Measurements from ENCODE around the gene S100A7A.

DNA sequence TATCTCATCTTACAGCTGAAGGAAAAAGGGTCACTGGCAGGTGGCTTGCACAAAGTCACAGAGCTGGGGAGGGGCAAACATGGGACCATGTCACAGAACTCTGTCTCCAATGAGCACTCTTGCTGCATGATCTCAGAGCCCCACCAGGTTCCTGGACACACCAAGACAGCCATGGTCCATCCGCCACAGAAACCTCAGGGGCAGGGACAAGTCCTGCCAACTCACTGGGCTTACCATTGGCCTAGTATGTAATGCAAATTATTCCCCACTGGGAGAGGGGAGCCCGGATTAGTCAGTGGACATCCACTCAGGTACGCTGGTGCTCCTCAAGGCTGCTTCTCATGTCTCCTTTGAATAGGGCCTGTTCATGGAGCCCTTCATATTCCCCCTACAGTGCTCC, 14.2 kb downstream of the S100A7A start:
- TF ChIP-seq, protein P1, sequence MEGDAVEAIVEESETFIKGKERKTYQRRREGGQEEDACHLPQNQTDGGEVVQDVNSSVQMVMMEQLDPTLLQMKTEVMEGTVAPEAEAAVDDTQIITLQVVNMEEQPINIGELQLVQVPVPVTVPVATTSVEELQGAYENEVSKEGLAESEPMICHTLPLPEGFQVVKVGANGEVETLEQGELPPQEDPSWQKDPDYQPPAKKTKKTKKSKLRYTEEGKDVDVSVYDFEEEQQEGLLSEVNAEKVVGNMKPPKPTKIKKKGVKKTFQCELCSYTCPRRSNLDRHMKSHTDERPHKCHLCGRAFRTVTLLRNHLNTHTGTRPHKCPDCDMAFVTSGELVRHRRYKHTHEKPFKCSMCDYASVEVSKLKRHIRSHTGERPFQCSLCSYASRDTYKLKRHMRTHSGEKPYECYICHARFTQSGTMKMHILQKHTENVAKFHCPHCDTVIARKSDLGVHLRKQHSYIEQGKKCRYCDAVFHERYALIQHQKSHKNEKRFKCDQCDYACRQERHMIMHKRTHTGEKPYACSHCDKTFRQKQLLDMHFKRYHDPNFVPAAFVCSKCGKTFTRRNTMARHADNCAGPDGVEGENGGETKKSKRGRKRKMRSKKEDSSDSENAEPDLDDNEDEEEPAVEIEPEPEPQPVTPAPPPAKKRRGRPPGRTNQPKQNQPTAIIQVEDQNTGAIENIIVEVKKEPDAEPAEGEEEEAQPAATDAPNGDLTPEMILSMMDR (IDR thresholded peaks at IDR 0.05): no peak
- TF ChIP-seq ZFX (IDR thresholded peaks at IDR 0.05; ENCODE audit: borderline replicate concordance): no peak

Data from 22Rv1 (cell line).